Stimulated activated CD4-positive, alpha-beta T cell treated with anti-CD3 and anti-CD28 coated beads, Interleukin-12 subunit alpha, Interleukin-12 subunit beta, amount 100 ng/mL, for 48 hours (primary cell): ENCODE data around the gene DNASE1L3.

Source experiments
- DNase-seq, 3 donors: peaks; one replicate each; pipeline ENCODE4 v3.0.0-alpha.2; 2020; ENCODE audit warnings: low read depth in 2 of 3, low spot score in 1 of 3

DNASE1L3 gene

GRCh38 chr3:58180099-58180880 lies 30.5 kb downstream of the DNASE1L3 start:
- no peak for DNase-seq

- DNase-seq, result no peak
Observed at GRCh38 chr3:58179235-58180098, 31.3 kb downstream of the DNASE1L3 start.

- no peak for DNase-seq
Observed at GRCh38 chr3:58178528-58179234, 32.1 kb downstream of the DNASE1L3 start.

- peak; percentile 78 to 93 (median 88) for DNase-seq
Observed at GRCh38 chr3:58177747-58178527, 32.8 kb downstream of the DNASE1L3 start.

- DNase-seq, result no peak
Observed at GRCh38 chr3:58176827-58177489, 33.8 kb downstream of the DNASE1L3 start.

GRCh38 chr3:58176185-58176530 lies 34.6 kb downstream of the DNASE1L3 start:
- no peak for DNase-seq

- DNase-seq, result no peak
Observed at GRCh38 chr3:58175437-58176184, 35.2 kb downstream of the DNASE1L3 start.

GRCh38 chr3:58175187-58175436 lies 35.7 kb downstream of the DNASE1L3 start:
- DNase-seq, result no peak

GRCh38 chr3:58173669-58174398 lies 36.9 kb downstream of the DNASE1L3 start:
- DNase-seq, result peak in 2 of 3 donors; percentile 16 to 22

- DNase-seq, result no peak
Observed at GRCh38 chr3:58173029-58173668, 37.6 kb downstream of the DNASE1L3 start.

GRCh38 chr3:58171126-58171525 lies 39.6 kb downstream of the DNASE1L3 start:
- no peak for DNase-seq

GRCh38 chr3:58170376-58170775 lies 40.4 kb downstream of the DNASE1L3 start:
- no peak for DNase-seq

- no peak for DNase-seq
Observed at GRCh38 chr3:58169371-58169770, 41.4 kb downstream of the DNASE1L3 start.

GRCh38 chr3:58168498-58168897 lies 42.3 kb downstream of the DNASE1L3 start:
- DNase-seq, result no peak

GRCh38 chr3:58167431-58168351 lies 43.1 kb downstream of the DNASE1L3 start:
- peak; percentile 48 to 71 (median 59) for DNase-seq

GRCh38 chr3:58164906-58165821 lies 45.6 kb downstream of the DNASE1L3 start:
- DNase-seq, result no peak
